ENCODE data around the gene ZFAND6. TPM values are rescaled to one million over a fixed set of nuclear protein-coding genes. Genes with fewer than 3 reads are reported as not detected.

The ZFAND6 gene
- total RNA-seq, 3 donors from 2014 or later, result 141 to 193 (median 159) TPM

GRCh38 chr15:80179025-80179759 lies 119.7 kb downstream of the ZFAND6 start:
- Histone ChIP-seq H3K4me3 (no peak overlapping the region), H3K27ac (no peak overlapping the region), H3K4me1 (peaks cover 0 to 8% of the 10 kb centered on the region in 2 donors), H3K27me3 (no peaks in the 10 kb centered on the region), H3K9me3 (no peaks in the 10 kb centered on the region), H3K36me3 (no peaks in the 10 kb centered on the region)
- DNase-seq (ENCODE audit: low spot score in 2 of 2), result no peak
- intact Hi-C loops (cut with DNase I; ENCODE audit: low total_unique reads), result no loop called here
- TF ChIP-seq POLR2A (IDR thresholded peaks at IDR 0.05), result no peak
- TF ChIP-seq CTCF (IDR thresholded peaks at IDR 0.05), result no peak
- no peak for TF ChIP-seq POLR2AphosphoS5 (IDR thresholded peaks at IDR 0.05)

DNA sequence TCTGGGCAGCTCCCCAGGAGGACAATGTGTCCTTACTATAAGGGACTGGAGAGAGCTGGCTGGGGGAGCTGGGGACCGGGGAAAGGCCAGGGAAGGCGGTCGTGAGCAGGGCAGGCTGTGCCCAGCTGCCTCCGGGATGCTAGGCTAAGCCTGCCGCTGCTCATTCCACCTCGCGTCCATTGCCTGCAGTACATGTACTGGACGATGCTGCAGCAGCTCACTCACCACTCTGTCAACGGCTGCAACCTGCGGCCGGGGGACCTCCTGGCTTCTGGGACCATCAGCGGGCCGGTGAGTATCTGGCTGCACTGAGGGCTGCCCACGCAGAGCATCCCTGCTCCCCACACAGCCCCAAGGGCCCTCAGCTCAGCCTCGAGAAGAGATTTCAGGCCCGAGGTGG lies 120.5 kb downstream of the ZFAND6 start:
- Histone ChIP-seq H3K27ac (no peak overlapping the region), H3K36me3 (no peaks in the 10 kb centered on the region), H3K27me3 (no peaks in the 10 kb centered on the region), H3K9me3 (no peaks in the 10 kb centered on the region), H3K4me3 (no peak overlapping the region), H3K4me1 (peaks cover 0 to 2% of the 10 kb centered on the region in 2 donors)
- no peak for DNase-seq (ENCODE audit: low spot score in 2 of 2)
- intact Hi-C loops (cut with DNase I; ENCODE audit: low total_unique reads), result no loop called here
- TF ChIP-seq POLR2AphosphoS5 (IDR thresholded peaks at IDR 0.05) (no peak), POLR2A (IDR thresholded peaks at IDR 0.05) (no peak), CTCF (IDR thresholded peaks at IDR 0.05) (no peak)

- no peak overlapping the region for H3K4me3 ChIP-seq
- no peaks in the 10 kb centered on the region for H3K9me3 ChIP-seq
- H3K4me1 ChIP-seq, result no peaks in the 10 kb centered on the region
- no peak for DNase-seq (ENCODE audit: low spot score in 2 of 2)
- no peak overlapping the region for H3K27ac ChIP-seq
- intact Hi-C loops (cut with DNase I; ENCODE audit: low total_unique reads), result no loop called here
- TF ChIP-seq POLR2A (IDR thresholded peaks at IDR 0.05) (no peak), POLR2AphosphoS5 (IDR thresholded peaks at IDR 0.05) (no peak), CTCF (IDR thresholded peaks at IDR 0.05) (no peak)
- H3K27me3 ChIP-seq, result no peaks in the 10 kb centered on the region
- no peaks in the 10 kb centered on the region for H3K36me3 ChIP-seq
These were observed 121.0 kb downstream of the ZFAND6 start for GRCh38 chr15:80180468-80180867.

DNA sequence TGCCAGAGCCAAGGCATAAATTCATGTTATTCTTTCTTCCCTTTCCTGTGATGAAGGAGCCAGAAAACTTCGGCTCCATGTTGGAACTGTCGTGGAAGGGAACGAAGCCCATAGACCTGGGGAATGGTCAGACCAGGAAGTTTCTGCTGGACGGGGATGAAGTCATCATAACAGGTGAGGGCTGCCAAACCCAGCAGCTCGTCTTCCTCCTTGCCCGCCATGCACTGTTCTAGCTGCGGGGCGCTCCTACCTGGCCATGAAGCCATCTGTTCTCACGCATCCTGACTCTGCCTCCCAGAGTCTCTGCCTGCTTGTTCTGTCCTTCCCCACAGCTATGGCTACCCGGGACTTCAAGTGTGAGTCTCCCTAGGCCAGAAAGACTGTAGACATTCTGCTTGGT lies 121.5 kb downstream of the ZFAND6 start:
- Histone ChIP-seq H3K27me3 (no peaks in the 10 kb centered on the region), H3K4me1 (no peaks in the 10 kb centered on the region), H3K9me3 (no peaks in the 10 kb centered on the region), H3K4me3 (no peak overlapping the region), H3K27ac (no peak overlapping the region), H3K36me3 (no peaks in the 10 kb centered on the region)
- DNase-seq (ENCODE audit: low spot score in 2 of 2), result no peak
- intact Hi-C loops (cut with DNase I; ENCODE audit: low total_unique reads), result no loop called here
- no peak for TF ChIP-seq CTCF (IDR thresholded peaks at IDR 0.05)
- TF ChIP-seq POLR2A (IDR thresholded peaks at IDR 0.05), result no peak
- TF ChIP-seq POLR2AphosphoS5 (IDR thresholded peaks at IDR 0.05), result no peak

GRCh38 chr15:80182611-80183261 lies 123.3 kb downstream of the ZFAND6 start:
- Histone ChIP-seq H3K27me3 (no peaks in the 10 kb centered on the region), H3K36me3 (no peaks in the 10 kb centered on the region), H3K4me1 (no peaks in the 10 kb centered on the region), H3K27ac (no peak overlapping the region), H3K9me3 (no peaks in the 10 kb centered on the region), H3K4me3 (no peak overlapping the region)
- no peak for DNase-seq (ENCODE audit: low spot score in 2 of 2)
- no peak for TF ChIP-seq POLR2A (IDR thresholded peaks at IDR 0.05)
- TF ChIP-seq CTCF (IDR thresholded peaks at IDR 0.05), result no peak
- no peak for TF ChIP-seq POLR2AphosphoS5 (IDR thresholded peaks at IDR 0.05)
- intact Hi-C loops (cut with DNase I; ENCODE audit: low total_unique reads), result no loop called here

All from breast epithelium (tissue), 4 donors.